DOHH2 (cell line): ENCODE results near the gene CYTH1.

ENCODE experiments used
- H3F3A ChIP-seq: fragments of 200-600 bp; sonication (generic), shearing (Covaris generic); 2 replicates; pipeline ENCODE4 v1.6.0; 2016; ENCODE audit warnings: antibody characterized with exemption, mild to moderate bottlenecking; ENCODE audit not compliant: control insufficient read depth, insufficient read depth
- H3K27ac ChIP-seq: fragments of 200-600 bp; sonication (generic); 2 replicates; pipeline ENCODE4 v1.5.1; 2014; ENCODE audit warnings: low read depth, mild to moderate bottlenecking, low read length, moderate library complexity
- H3K27me3 ChIP-seq: fragments of 200-600 bp; sonication (generic); 2 replicates; pipeline ENCODE4 v1.6.1; 2014; ENCODE audit warnings: mild to moderate bottlenecking, low read length, mixed read lengths; ENCODE audit not compliant: control insufficient read depth
- H3K36me3 ChIP-seq: fragments of 200-600 bp; sonication (generic); 2 replicates; pipeline ENCODE4 v1.6.1; 2014; ENCODE audit warnings: mild to moderate bottlenecking, low read length, moderate library complexity, mixed read lengths; ENCODE audit not compliant: control insufficient read depth
- H3K4me1 ChIP-seq: fragments of 200-600 bp; sonication (generic); 2 replicates; pipeline ENCODE4 v1.6.1; 2014; ENCODE audit warnings: mild to moderate bottlenecking, low read length, mixed read lengths; ENCODE audit not compliant: control insufficient read depth
- H3K4me2 ChIP-seq: fragments of 200-600 bp; sonication (generic); 2 replicates; pipeline ENCODE4 v1.6.0; 2014; ENCODE audit warnings: mild to moderate bottlenecking, low read length, moderate library complexity
- H3K4me3 ChIP-seq: fragments of 200-600 bp; sonication (generic); 2 replicates; pipeline ENCODE4 v1.5.1; 2014; ENCODE audit warnings: mild to moderate bottlenecking, low read length, mixed read lengths
- H3K79me2 ChIP-seq: fragments of 200-600 bp; sonication (generic); 2 replicates; pipeline ENCODE4 v1.6.1; 2014; ENCODE audit warnings: mild to moderate bottlenecking, low read length, mixed read lengths; ENCODE audit not compliant: control insufficient read depth
- H3K9me2 ChIP-seq: fragments of 200-600 bp; sonication (generic); replicated peaks from 2 replicates; pipeline ENCODE4 v1.6.1; 2014; ENCODE audit warnings: mild to moderate bottlenecking, low read length, mixed read lengths; ENCODE audit not compliant: control insufficient read depth
- H3K9me3 ChIP-seq: fragments of 200-600 bp; sonication (generic); 2 replicates; pipeline ENCODE4 v1.6.1; 2014; ENCODE audit warnings: antibody characterized with exemption, low read length, mixed read lengths; ENCODE audit not compliant: control insufficient read depth, insufficient read depth
- H4K20me1 ChIP-seq: fragments of 200-600 bp; sonication (generic); 2 replicates; pipeline ENCODE4 v1.6.0; 2014; ENCODE audit warnings: low read depth, mild to moderate bottlenecking, antibody characterized with exemption, low read length, moderate library complexity; ENCODE audit not compliant: control insufficient read depth, insufficient read depth
- EZH2phosphoT487 ChIP-seq: fragments of 200-600 bp; sonication (generic); IDR thresholded peaks from 2 replicates; pipeline ENCODE4 v1.6.1; 2017; ENCODE audit warnings: borderline replicate concordance, mild to moderate bottlenecking, antibody characterized with exemption, low read length, moderate library complexity, mixed read lengths
- TF ChIP-seq, protein P1 (sequence below): fragments of 200-600 bp; sonication (generic); IDR thresholded peaks from one replicate; pipeline ENCODE4 v1.5.1; 2014; ENCODE audit warnings: antibody characterized with exemption, mild to moderate bottlenecking, low read depth, low read length; ENCODE audit not compliant: poor library complexity, severe bottlenecking

The CYTH1 gene

DNA sequence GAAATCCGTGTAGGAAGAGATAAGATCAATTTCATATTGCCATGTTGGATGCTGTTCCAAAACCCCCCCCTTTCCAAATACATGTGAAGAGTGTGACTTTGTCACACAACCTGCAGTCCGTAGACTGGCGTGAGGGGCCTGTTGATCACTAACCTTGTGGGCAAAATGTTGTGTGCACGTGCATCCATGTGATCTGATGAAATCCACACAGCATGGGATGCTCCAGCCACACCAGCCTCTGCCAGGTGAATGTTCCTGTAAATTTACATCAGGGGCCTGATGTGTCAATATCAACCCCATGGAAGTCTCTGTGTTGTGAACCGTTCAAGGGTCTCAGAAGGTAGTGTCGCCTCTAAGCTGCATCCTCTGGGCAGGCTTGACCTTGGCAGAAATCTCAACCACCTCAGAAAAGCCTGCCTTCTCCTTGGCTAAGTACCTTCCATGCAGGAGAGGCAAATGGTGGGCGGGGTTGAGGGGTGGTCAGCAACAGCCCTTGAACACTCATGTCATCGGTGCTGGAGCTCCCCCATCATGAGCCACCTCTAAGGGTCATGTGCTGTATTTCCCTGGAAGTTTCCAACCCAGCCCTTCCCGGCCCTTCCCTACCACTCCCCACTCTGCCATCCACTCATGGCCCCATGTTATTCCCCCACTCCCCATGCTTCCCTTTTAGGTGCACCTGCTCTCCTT, 126.7 kb downstream of the CYTH1 start:
- H3K4me1 ChIP-seq, result no peaks in the 10 kb centered on the region
- H3K79me2 ChIP-seq, result no peaks in the 10 kb centered on the region
- TF ChIP-seq, protein P1, sequence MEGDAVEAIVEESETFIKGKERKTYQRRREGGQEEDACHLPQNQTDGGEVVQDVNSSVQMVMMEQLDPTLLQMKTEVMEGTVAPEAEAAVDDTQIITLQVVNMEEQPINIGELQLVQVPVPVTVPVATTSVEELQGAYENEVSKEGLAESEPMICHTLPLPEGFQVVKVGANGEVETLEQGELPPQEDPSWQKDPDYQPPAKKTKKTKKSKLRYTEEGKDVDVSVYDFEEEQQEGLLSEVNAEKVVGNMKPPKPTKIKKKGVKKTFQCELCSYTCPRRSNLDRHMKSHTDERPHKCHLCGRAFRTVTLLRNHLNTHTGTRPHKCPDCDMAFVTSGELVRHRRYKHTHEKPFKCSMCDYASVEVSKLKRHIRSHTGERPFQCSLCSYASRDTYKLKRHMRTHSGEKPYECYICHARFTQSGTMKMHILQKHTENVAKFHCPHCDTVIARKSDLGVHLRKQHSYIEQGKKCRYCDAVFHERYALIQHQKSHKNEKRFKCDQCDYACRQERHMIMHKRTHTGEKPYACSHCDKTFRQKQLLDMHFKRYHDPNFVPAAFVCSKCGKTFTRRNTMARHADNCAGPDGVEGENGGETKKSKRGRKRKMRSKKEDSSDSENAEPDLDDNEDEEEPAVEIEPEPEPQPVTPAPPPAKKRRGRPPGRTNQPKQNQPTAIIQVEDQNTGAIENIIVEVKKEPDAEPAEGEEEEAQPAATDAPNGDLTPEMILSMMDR, result no peak
- TF ChIP-seq EZH2phosphoT487, result no peak
- H3K27ac ChIP-seq, result no peak overlapping the region
- H3K27me3 ChIP-seq, result no peaks in the 10 kb centered on the region
- H3K4me2 ChIP-seq, result no peak overlapping the region
- H4K20me1 ChIP-seq, result no peaks in the 10 kb centered on the region
- no peaks in the 10 kb centered on the region for H3K9me2 ChIP-seq
- no peaks in the 10 kb centered on the region for H3K36me3 ChIP-seq
- no peaks in the 10 kb centered on the region for H3K9me3 ChIP-seq
- H3F3A ChIP-seq, result no peaks in the 10 kb centered on the region
- H3K4me3 ChIP-seq, result no peak overlapping the region

DNA sequence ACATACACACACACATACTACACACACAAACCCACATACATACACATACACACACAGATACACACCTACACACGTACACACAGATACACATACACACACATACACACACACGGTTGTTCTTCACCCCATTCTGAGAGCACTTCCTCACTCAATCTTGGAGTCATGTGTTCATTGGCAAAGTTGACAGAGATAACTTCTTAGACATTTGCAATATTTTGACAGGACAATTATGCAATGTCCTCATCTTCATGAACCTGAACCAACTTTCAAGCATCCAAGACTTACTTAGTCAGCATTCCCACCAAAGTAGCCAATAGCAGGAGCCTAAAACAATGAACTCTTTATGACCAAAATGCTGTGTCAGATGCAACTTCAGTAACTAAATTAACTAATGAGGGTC, 127.7 kb downstream of the CYTH1 start:
- no peaks in the 10 kb centered on the region for H3K4me1 ChIP-seq

DNA sequence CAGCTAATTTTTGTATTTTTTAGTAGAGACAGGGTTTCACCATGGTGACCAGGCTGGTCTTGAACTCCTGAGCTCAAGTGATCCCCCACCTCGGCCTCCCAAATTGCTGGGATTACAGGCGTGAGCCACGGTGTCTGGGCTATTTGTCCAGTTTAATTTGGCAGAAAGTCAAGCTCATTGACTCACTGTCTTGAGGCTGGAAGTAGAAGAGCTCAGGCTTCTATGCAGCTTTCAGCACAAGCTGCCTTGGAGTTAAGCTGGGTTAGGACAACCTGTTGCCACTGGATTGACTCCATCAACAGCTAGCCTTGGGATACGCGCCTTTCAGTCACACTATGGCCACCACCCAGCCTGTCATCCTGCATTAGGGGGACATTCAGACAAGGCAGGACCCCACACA, 128.7 kb downstream of the CYTH1 start:
- Histone ChIP-seq H3F3A (no peaks in the 10 kb centered on the region), H3K9me2 (no peaks in the 10 kb centered on the region), H3K9me3 (0 out of 2 replicates have a peak, but pooled peaks cover 2% of the 10 kb centered on the region), H3K4me3 (no peak overlapping the region), H3K36me3 (no peaks in the 10 kb centered on the region), H3K79me2 (no peaks in the 10 kb centered on the region), H3K27ac (no peak overlapping the region), H3K4me1 (no peaks in the 10 kb centered on the region), H4K20me1 (no peaks in the 10 kb centered on the region), H3K4me2 (no peak overlapping the region), H3K27me3 (no peaks in the 10 kb centered on the region)
- no peak for TF ChIP-seq EZH2phosphoT487
- TF ChIP-seq, protein P1, result no peak

More for the DNA sequence above, 127.7 kb downstream of the CYTH1 start:
- H3K36me3 ChIP-seq, result no peaks in the 10 kb centered on the region
- H3K79me2 ChIP-seq, result no peaks in the 10 kb centered on the region
- H3K4me2 ChIP-seq, result no peak overlapping the region
- no peaks in the 10 kb centered on the region for H3K9me3 ChIP-seq
- no peaks in the 10 kb centered on the region for H3K27me3 ChIP-seq
- TF ChIP-seq EZH2phosphoT487, result no peak
- TF ChIP-seq, protein P1, result no peak
- no peak overlapping the region for H3K27ac ChIP-seq
- no peaks in the 10 kb centered on the region for H3F3A ChIP-seq
- H3K9me2 ChIP-seq, result no peaks in the 10 kb centered on the region
- H3K4me3 ChIP-seq, result no peak overlapping the region
- H4K20me1 ChIP-seq, result no peaks in the 10 kb centered on the region
